ENCODE data around the gene DIP2C.

DNA sequence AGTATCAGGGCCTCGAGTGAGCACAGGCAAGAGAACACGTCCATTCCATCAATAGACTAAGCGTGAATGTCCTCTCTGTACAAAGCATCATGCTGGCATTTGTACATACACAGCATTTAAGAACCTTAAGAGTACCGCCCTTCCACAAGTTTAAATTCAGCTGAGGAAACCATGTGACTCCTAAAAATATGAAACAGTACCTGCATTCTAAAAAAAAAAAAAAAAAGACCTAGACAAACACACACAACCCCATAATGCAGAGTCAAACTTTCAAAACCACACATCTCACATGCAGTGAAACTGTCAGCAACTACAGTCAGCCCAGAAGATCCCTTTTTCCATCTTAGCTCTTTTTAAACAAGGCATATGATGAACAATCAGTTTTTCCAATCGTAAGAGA, 124.3 kb downstream of the DIP2C start:
- TF ChIP-seq, protein P1, sequence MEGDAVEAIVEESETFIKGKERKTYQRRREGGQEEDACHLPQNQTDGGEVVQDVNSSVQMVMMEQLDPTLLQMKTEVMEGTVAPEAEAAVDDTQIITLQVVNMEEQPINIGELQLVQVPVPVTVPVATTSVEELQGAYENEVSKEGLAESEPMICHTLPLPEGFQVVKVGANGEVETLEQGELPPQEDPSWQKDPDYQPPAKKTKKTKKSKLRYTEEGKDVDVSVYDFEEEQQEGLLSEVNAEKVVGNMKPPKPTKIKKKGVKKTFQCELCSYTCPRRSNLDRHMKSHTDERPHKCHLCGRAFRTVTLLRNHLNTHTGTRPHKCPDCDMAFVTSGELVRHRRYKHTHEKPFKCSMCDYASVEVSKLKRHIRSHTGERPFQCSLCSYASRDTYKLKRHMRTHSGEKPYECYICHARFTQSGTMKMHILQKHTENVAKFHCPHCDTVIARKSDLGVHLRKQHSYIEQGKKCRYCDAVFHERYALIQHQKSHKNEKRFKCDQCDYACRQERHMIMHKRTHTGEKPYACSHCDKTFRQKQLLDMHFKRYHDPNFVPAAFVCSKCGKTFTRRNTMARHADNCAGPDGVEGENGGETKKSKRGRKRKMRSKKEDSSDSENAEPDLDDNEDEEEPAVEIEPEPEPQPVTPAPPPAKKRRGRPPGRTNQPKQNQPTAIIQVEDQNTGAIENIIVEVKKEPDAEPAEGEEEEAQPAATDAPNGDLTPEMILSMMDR (conservative IDR thresholded peaks at IDR 0.05; ENCODE audit: low read length) = no peak
- no peak for TF ChIP-seq EZH2phosphoT487 (IDR thresholded peaks at IDR 0.05; ENCODE audit: borderline replicate concordance)

All from Loucy (cell line).